Measurements from ENCODE around the gene CFAP43. TPM values are rescaled to one million over a fixed set of nuclear protein-coding genes. Genes with fewer than 3 reads are reported as not detected.

CFAP43 gene
- total and polyA plus RNA-seq, 2 of the 8 experiments (the other 6 are each of a cell fraction or from before 2014, with no cell fraction given): 0.11 to 0.27 TPM

- DNase-seq (ENCODE audit: low read depth in 1 of 2, low spot score in 2 of 2): peak; percentile 97 to 99
- Histone ChIP-seq H2BK12ac (ENCODE audit: low read depth, low read length) (peak within 1 kb of the TSS; percentile 91; the same call in 1 of the 2 replicates), H3K23ac (ENCODE audit: insufficient read length) (no peak within 1 kb of the TSS), H4K91ac (replicated peaks; ENCODE audit: insufficient read length, low read length) (peak within 1 kb of the TSS; percentile 92), H3K27me3 (replicated peaks in 1 of 4; ENCODE audit: control insufficient read depth in 3 of 4, extremely low read depth in 1 of 4, insufficient read depth in 3 of 4, low read length in 3 of 4) (no peaks in the 10 kb centered on the region), H2BK20ac (ENCODE audit: low read length) (no peak within 1 kb of the TSS), H3K4me1 (replicated peaks in 1 of 4; ENCODE audit: control insufficient read depth in 3 of 4, insufficient read depth in 4 of 4, low read length in 3 of 4) (peaks cover 0 to 8% (median 4%) of the 10 kb centered on the region in 4 experiments; a peak in 3 of 7 replicates), H3K9ac (replicated peaks in 1 of 4; ENCODE audit: extremely low read depth in 1 of 4, low read depth in 3 of 4, low read length in 3 of 4) (peak within 1 kb of the TSS; percentile 91 to 98 (median 98)), H3K23me2 (ENCODE audit: low read depth, low read length) (peaks cover 5% of the 10 kb centered on the region), H2BK5ac (ENCODE audit: low read depth, low read length) (peak within 1 kb of the TSS; percentile 95), H3K79me1 (ENCODE audit: low read depth, low read length) (no peaks in the 10 kb centered on the region), H3K4me3 (ENCODE audit: extremely low read depth in 1 of 4, insufficient read depth in 2 of 4, low read depth in 3 of 4, low read length in 4 of 4) (peak within 1 kb of the TSS; percentile 68 to 96 (median 88)), H3K18ac (ENCODE audit: extremely low read depth, low read length) (peak within 1 kb of the TSS; percentile 96), H3K56ac (replicated peaks; ENCODE audit: insufficient read length, low read depth, low read length) (peak within 1 kb of the TSS; percentile 95), H3K36me3 (ENCODE audit: control insufficient read depth in 2 of 4, insufficient read depth in 4 of 4, low read length in 3 of 4) (no peaks in the 10 kb centered on the region; a peak in 1 of 8 replicates), H3K27ac (ENCODE audit: low read depth, low read length) (peak within 1 kb of the TSS; percentile 99), H2BK15ac (ENCODE audit: low read length) (peak within 1 kb of the TSS; percentile 50; the same call in 1 of the 2 replicates), H4K20me1 (replicated peaks in 1 of 2; ENCODE audit: control insufficient read depth in 1 of 2, insufficient read depth in 2 of 2, low read length in 2 of 2) (no peaks in the 10 kb centered on the region), H3K4me2 (ENCODE audit: insufficient read depth in 1 of 2, low read depth in 2 of 2, low read length in 2 of 2) (peak within 1 kb of the TSS; percentile 92 to 99), H2BK120ac (replicated peaks; ENCODE audit: low read depth, low read length) (peak within 1 kb of the TSS; percentile 95), H3K9me3 (ENCODE audit: insufficient read depth in 2 of 2, low read depth in 1 of 2, low read length in 1 of 2) (no peaks in the 10 kb centered on the region), H3K4ac (replicated peaks; ENCODE audit: insufficient read length, low read depth, low read length) (peak within 1 kb of the TSS; percentile 98), H3K79me2 (ENCODE audit: control insufficient read depth in 1 of 2, insufficient read depth in 2 of 2, low read length in 2 of 2) (no peaks in the 10 kb centered on the region), H3K14ac (ENCODE audit: insufficient read length) (no peak within 1 kb of the TSS), H2AK5ac (ENCODE audit: low read depth, low read length) (no peak within 1 kb of the TSS), H4K5ac (ENCODE audit: insufficient read length, low read depth, low read length) (peak within 1 kb of the TSS; percentile 99), H2AFZ (ENCODE audit: low read length) (peak within 1 kb of the TSS; percentile 76; the same call in 1 of the 2 replicates), H4K8ac (ENCODE audit: extremely low read depth, insufficient read depth, low read length) (peak within 1 kb of the TSS; percentile 100; the same call in 1 of the 2 replicates)
- WGBS, 2 experiments (ENCODE audit: extremely low coverage in 1 of 2, insufficient coverage in 1 of 2, insufficient read length in 1 of 2, insufficient replicate concordance in 2 of 2, low coverage in 1 of 2, low lambda C conversion rate in 2 of 2, missing lambda C conversion rate in 1 of 2): 1% methylated on average over 67 of the region's 67 CpGs; no CpG with 5 or more reads in 1 of the 2 experiments
- ChIA-PET CTCF (ENCODE audit: partially characterized antibody) (interaction anchor here (0.6 to 8.6 kb wide), 33 partner anchors 10 to 487 kb away, joined by 3 to 43 read pairs (median 4); no protein-coding TSS in a partner anchor), POLR2A (ENCODE audit: partially characterized antibody) (interaction anchor here (0.7 to 3.9 kb wide), 42 partner anchors 8 to 427 kb away, joined by 3 to 43 read pairs (median 5); partner anchors contain the start of genes GSTO1 and GSTO2)
- peak; percentile 45 for FAIRE-seq
- TF ChIP-seq CREB1 (IDR thresholded peaks at IDR 0.05) (peak; percentile 70), BRCA1 (IDR thresholded peaks at IDR 0.05; ENCODE audit: low read depth, low read length) (no peak), TCF12 (IDR thresholded peaks at IDR 0.05; ENCODE audit: low read depth, low read length) (peak; percentile 90), POLR2A (IDR thresholded peaks at IDR 0.05; ENCODE audit: control extremely low read depth in 1 of 2, low read depth in 2 of 2, low read length in 2 of 2) (peak; percentile 85 to 90), TBP (IDR thresholded peaks at IDR 0.05; ENCODE audit: low read depth, low read length) (peak; percentile 78), TEAD4 (IDR thresholded peaks at IDR 0.05; ENCODE audit: low read depth, low read length) (peak; percentile 89), SIRT6 (IDR thresholded peaks at IDR 0.05; ENCODE audit: low read length) (no peak), GTF2F1 (IDR thresholded peaks at IDR 0.05; ENCODE audit: borderline replicate concordance, low read depth, low read length) (peak; percentile 52), SIX5 (IDR thresholded peaks at IDR 0.05; ENCODE audit: low read depth, low read length) (no peak), SRF (IDR thresholded peaks at IDR 0.05; ENCODE audit: low read depth, low read length) (no peak), KDM5A (IDR thresholded peaks at IDR 0.05; ENCODE audit: low read length) (no peak), YY1 (IDR thresholded peaks at IDR 0.05; ENCODE audit: low read depth, low read length) (peak; percentile 92), CBX8 (IDR thresholded peaks at IDR 0.05; ENCODE audit: borderline replicate concordance, low read depth, low read length) (no peak), RBBP5 (IDR thresholded peaks at IDR 0.05; ENCODE audit: borderline replicate concordance, low read depth, low read length) (no peak; the same call in 1 of the 2 replicates)
Measured at GRCh38 chr10:104121485-104122224, 110.5 kb downstream of the CFAP43 start, which contains the start of gene SFR1. TSS of gene SFR1 (plus strand) at chr10:104122171. CDS start at chr10:104122184, 13 bp downstream.

Measured in H1 (cell line).